HT1080 (cell line): ENCODE measurements around the gene MARCHF11. TPM values are rescaled to one million over a fixed set of nuclear protein-coding genes. Genes with fewer than 3 reads are reported as not detected.
A peak's percentile ranks its signal among the peaks of the same experiment; 100 is the strongest.

Source experiments
- DNase-seq: peaks from one replicate; pipeline ENCODE4 v3.0.0-alpha.2; 2015; ENCODE audit warnings: low read depth
- total RNA-seq: library from RNA; depleted of rRNA; stranded (reverse); fragments of >200 nt; shearing (Covaris generic); gene quantifications from 2 replicates; pipeline ENCODE4 v1.2.3, GENCODE V29; 2014

The MARCHF11 gene
- total RNA-seq, 1 experiment from 2014 or later: not detected

DNA sequence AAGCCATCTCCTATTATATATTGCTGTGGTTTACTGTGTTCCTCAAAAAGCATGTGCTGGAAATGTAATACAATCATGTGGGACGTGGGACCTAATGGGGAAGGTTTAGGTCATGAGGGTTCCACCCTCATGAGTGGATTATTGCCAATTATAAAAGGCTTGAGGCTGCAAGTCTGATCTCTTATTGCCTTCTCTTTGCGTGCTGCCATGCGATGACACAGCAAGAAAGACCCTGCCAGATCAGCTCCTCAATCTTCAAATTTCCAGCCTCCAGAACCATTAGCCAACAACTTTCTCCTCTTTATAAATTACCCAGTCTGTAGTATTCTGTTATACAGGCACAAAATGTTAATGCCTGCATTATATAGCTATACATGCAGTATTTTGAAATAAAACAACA lies 45.4 kb downstream of the MARCHF11 start:
- DNase-seq: no peak

DNA sequence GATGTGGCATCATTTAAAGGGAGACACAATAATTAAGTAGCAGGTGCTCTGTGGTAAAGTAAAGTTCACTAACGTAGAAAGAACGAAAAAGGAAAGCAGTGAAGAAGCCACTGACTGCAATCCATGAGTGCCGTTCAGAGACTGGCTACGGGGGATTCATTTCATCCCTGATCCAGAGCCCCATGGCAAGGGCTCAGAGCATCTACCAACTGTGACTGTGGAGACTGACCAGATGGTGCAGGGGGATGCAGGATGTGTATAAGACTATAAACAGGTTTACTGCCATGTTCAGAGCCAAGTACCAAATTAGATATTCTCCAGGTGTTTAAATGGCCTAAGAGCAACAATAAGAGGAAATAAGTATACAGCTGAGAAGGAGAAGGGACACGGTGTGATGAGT lies 47.7 kb downstream of the MARCHF11 start:
- DNase-seq: no peak

DNA sequence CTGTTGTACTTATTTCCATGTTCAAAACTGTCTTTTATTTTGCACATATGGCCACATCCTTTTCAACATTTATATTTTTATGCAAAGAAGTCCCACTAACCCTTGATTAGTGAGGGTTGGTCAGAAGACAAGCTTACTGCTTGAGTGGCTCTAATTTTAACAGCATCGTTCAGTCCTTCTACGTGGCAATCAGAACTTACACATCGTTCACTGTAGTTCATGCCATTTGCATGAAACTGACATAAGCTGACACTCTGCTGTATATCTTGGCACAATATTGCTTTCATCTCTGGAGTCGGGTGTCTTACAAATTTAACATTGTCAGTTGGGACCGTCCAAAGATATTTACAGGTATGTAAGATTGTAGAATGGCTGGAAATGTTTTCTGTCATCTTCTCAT lies 50.6 kb downstream of the MARCHF11 start:
- no peak for DNase-seq

DNA sequence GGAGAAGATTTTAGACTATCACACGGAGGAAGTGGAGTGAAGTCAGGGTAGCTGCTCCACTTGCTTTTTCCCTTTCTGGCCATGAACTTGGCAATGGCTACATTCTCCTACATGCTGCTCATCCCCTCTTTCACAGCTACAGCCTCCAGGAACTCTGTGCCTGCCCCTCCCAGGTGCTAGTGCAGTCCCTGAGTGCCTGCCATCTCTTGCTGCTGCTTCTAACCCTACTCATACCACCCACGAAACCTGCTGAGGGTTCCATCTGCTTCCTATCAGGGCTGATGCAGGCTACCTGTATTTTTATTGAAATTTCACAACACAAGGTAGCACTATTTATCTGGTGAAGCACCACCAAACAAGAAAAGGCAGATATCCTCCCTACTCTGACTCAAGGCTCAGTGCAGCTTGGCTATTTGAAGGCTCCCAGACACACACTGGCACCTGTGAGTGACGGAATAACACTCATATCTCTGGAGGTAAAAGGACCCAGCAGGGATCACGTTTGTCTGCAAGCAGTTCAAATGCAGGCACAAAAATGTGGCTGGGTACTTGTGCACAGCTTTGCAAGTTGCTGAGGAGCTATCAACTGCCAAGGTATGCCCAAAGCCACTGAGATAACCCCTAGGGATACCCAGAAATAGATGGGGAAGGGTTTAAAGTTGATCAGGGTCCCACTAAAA lies 51.6 kb downstream of the MARCHF11 start:
- DNase-seq: no peak

DNA sequence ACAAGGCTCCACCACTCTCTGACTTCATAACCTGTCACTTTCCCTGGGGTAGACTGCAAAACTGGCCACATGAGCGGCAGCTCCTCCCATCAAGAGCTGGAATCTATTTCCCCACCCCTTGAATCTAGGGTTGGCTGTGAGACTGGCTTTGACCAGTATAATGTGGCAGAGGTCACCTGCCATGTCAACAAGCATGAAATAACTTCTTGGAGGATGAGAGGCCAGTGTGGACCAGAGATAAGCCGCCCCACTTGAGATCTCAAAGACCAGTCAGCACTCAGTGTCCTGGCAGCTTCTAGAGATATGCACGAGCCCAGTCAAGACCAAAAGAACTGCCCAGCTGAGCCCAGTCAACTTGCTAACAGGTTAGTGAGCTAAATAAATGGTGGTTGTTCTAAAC lies 59.0 kb downstream of the MARCHF11 start:
- no peak for DNase-seq

DNA sequence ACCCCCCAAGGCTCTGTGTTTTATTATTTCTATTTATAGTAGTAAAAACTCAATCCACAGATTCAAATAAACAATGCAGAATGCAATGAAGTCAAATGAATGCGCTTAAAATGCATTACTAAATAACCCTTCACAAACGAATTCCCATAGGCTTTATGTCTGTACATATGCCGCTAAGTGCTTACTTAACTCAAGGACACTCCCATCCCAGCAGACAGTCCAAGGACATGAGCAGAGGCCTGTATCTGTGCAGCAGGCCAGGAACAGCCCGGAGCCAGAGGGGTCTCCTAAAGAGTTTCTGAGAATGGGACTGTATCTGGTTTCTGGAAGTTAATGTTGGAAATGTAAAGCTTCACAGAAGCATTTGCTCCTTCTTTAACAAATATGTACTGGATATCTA lies 59.8 kb downstream of the MARCHF11 start:
- no peak for DNase-seq

DNA sequence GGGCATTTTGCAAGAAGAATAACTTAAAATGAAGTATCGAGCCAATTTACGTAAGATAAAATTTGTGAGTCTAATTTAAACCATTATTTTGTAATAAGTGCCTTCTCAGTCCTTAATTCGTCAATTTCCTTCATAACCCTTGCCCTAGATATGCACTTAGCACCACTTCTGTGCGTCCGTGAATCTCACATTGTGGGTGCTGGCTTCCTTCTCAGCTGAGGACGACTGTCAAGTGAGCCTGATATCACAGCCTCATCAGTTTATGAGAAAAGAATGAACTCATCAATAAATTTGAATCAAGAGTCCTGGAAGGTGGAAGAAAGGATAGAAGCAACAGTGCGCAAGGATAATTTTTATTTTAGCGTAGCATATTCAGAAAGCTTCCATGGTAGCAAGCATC lies 64.5 kb downstream of the MARCHF11 start:
- no peak for DNase-seq

DNA sequence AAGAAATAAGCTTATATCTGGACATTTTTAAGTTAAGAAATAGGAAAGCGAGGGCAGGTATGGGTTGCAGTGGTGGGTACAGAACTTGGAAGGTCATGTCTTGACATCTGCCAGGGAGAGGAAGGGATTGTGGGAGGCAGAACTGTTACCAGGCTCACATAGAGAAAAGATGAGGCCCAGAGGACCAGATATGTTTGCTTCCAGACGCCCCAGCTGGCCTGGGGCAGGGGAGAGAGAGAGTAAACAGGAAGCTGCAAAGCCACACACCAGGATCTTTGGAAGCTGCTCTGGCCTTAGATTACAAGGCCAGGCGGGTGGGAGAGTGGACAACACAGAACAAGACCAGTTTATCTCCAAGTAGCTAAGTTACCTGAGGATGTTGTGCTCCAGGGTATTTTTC lies 71.2 kb downstream of the MARCHF11 start:
- DNase-seq: no peak

DNA sequence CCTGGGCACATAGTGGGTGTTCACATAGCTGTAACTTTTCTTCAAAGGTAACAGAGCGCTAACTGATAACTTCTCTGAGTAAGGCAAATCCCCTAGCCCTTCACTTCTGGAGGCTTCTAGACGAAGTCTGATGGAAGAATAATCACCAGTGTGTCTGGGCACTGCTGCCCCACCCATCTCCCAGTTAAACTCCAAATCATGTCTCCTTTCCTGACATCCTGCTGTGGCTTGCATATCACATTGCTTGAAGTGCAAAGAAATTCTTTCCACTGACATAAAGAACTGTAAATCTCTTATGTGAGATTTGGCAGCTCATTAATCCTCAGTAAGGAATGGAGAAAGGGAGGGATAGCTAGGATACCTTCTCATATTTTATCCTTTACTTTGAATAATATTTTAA lies 74.6 kb downstream of the MARCHF11 start:
- DNase-seq: no peak

DNA sequence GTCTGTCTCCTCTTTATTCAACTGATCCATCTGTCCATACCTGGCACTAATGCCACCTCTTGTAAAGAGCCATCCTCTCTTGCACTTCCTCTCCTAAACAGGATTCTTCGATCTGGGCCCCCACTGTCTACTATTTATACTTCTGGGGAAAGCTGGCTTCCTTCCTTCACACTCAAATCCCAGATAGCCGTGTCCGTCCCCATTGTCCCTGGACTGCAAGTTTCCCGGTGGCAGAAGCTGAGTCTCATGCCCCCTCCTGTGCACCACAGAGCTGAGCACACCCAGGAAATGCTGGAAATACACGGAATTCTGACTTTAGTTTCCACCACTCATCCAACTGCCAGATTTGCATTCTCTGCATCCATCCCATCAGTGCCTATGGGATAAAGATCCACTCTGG lies 84.0 kb downstream of the MARCHF11 start:
- DNase-seq: no peak

DNA sequence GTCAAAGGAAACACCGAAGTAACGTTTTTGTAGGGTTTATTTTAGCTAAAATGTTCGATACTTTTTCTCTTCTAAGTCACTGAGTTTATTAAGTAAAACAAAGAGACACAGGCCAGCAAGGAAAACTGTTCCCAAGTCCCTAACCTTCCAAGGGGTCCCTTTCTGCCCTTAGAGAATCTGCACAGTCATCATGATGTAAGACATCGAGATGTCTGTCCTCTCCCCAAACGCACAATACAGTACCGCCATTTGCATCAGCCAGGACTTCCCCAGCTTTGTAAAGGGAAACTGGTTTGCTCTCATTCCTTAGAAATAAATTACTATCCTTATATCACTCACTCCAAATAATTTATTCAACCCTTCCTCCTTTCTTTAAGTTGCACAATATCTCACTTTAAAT lies 89.3 kb downstream of the MARCHF11 start:
- DNase-seq: no peak

DNA sequence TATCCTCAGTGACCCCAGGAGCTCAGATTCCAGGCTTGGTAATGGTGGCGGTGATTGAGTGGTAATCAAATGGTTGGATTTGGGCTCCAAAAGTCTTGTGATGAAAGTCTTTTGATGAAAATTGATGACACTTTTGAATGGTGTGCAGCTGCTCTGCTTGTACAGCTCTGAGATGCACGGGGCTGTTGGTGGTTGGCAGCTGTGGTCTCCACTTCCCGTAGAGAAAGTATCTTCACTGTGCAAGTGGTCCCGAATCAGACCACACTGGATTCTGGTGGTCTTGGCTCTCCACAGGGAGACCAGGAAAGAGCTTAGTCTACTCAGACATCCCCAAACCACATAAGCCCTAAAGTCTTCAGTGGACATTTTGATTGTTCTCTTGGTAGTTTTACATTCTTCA lies 96.6 kb downstream of the MARCHF11 start:
- no peak for DNase-seq

DNA sequence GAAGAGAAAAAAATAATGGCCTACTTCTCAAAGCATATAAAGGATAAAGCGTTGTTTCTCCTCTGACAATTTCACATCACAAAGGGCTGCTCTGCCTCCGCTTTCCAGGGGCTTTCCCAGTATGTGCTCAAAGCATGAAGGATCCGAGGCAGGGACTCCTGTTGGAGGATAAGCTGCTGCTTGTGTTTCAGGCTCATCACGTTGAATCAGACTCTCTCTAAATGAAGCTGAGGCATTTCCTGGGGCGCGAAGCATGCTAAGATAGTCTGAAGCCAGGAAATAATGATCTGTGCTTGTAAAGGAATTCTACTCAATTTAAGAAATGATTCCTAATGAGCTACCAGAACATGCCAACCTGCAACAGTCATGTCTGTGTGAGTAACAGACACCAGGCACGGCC lies 97.5 kb downstream of the MARCHF11 start:
- DNase-seq: peak; percentile 15

DNA sequence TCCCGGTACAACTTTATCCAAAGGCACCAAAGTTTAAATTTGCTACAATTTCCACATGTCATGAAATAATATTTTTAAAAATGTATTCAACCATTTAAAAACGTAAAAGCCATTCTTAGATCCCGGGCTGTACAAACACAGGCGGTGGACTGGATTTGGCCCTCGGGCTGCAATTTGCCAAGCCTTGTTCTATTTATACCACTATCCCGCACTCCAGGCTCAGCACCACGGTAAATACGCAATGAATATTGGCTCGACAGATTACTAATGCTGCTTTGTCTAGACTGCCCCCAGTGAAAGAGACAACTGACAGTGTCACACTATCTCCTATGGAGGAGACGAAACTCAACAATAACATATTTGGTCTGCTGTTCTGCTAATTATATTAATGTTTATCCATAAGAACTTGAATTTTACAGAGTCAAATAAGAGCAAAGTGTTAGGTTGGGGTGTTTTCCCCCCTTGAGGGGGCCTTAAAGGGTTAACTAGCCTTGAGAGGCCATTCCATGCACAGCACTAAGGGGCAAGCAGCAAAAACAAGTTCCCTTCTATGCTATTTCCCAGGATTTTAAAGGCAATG lies 98.1 kb downstream of the MARCHF11 start:
- DNase-seq: no peak

DNA sequence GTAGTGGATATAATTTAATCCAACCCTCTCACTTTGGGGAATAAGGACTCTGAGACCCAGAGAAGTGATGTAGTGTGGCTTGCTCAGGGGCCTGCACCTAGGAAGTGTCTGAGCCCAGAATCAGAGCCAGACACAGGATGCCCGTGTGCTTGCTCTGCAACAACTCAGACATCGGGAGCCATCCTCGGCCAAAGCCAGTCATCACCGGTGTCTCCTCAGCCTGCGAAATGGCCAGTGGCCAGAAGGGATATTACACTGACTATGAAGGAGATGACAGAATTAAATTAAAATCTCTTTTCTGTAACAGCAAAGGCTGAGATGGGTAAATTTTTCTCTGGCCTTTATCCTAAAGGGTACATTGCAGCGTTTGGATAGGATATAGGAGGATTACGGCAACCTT lies 102.9 kb downstream of the MARCHF11 start:
- no peak for DNase-seq

DNA sequence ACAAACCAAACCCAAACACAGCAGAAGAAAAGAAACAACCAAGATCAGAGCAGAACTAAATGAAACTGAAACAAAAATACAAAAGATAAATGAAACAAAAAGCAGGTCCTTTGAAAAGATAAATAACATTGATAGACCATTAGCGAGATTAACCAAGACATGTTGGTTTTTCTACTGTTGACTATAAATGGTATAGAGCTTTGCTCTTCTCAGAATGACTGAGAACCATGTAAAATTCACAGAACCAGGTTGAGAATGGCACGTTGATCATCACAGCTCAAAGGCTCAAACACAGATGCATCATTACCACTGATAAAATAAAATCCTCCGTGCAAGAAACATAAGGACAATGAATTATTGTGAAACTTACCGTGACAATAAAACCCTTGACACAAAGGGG lies 105.2 kb downstream of the MARCHF11 start:
- no peak for DNase-seq

DNA sequence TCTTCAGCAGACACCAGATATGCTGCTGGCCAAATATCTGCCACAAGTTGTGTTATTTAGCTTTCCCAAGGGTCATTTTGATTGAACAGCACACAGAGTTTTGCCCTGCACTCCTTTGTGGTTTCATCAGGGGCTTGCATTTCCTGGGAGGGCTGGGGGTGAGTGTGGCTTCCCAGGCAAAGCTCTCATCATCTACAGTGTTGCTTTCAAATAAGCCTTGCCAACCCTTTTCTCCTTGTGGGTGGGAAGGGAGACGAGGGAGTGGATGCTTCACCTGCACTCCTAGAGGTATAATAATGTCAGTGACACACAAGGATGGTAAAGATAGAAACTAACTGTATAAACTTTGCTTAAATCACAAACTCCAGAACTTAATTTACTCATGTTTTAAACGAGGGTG lies 107.0 kb downstream of the MARCHF11 start:
- DNase-seq: no peak

DNA sequence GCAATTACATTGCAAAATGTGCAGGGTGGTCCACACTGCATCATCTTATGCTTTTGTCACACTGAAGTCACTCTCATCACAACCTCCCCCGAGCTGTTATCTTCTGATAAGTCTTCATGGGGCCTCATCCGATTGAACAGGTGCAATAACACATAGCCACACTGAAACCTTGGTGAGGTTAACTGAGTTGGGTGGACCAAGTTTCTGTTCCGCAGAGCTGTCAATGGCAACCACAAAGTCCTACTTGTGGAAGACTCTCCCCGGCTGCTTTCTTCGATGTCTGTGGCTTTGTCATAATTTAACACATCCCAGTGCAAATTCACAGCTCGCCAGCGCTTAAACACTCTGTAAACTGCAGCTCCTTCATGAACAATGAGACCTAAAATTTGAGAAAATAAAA lies 112.2 kb downstream of the MARCHF11 start:
- no peak for DNase-seq

DNA sequence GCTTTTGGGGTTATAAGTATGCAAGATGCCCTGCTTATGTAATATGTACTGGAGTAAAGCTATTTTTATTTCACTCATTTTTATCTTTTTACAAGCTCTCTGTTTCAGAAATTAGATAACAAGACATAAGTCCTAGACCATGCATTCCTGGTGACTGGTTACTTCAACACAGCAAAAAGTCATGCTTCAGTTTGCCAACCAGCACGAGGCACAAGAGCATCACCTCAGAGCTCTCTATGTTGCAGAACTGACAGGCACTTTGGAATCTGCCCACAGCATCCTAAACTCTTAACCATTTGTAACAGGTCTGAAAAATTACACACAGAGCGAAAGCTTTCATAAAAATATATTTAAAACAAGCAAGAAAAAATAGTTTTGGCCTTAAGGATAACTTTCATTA lies 112.8 kb downstream of the MARCHF11 start:
- no peak for DNase-seq

DNA sequence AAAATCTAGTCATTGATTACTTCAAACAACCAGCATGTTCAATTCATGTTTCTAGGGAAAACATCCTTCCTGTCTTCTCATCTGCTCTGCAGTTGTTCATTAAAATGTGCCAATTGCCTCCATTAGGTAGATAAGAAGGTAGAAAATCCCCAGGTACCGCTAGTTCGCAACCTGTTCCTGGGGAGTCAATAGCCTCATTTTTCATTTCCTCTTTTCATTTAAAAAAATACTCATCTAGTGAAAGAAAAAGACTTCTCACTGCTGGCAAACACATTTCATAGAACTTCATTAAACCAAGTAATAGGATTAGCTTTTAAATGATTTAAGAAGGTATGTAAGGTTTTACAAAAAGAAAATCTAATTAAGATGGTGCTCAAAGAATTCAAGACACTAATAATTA lies 113.3 kb downstream of the MARCHF11 start:
- no peak for DNase-seq

DNA sequence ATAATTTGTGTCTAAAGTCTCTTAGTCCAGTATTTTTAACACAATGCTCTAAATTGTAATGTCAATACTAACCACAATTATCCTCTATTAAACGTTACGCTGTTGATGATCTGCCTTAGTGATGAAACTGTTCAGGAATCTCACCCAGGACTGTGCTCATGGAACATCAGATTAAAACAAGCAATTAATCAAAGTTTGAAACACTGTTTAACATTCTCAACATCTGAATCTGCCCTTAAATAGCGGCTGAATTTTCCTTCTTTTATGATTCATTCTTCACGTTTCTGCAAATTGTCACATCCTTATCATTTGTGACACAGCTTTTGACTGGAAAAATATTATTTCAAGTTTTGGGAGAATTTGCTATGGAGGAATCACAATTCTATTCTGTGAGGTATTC lies 113.8 kb downstream of the MARCHF11 start:
- no peak for DNase-seq

DNA sequence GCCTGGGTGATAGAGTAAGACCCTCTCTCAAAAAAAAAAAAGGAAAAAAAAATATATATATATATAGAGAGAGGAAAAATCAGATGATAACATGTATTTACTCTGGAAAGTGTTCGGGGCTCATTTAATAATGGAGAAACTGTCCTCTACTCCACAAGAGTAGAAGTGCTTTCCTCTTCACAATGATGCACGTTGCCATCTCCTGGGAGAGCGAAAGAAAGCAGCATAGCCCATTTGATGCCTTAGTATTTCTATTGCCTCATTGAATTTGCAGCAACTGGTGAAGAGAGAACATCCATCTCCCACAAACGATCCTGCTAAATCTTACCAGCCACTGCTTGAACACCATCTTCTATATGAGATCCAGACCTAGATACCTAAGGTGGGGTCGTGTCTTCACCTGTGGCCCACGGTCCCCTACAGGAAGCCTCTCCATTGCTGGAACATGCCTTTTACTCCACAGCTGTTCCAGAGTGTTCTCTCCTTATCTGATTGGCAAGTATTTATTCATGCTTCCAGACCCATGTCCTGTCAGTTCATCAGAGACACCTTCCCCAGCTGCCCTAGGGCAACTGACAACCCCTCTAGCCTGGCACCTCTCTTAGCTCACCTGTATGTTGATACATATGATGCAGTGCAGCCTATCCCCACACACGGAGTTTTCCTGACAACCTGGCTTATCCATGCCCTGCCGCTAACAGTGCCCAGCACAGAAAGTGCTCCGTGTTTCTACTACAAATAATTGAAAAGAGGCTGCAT lies 115.3 kb downstream of the MARCHF11 start:
- DNase-seq: no peak

DNA sequence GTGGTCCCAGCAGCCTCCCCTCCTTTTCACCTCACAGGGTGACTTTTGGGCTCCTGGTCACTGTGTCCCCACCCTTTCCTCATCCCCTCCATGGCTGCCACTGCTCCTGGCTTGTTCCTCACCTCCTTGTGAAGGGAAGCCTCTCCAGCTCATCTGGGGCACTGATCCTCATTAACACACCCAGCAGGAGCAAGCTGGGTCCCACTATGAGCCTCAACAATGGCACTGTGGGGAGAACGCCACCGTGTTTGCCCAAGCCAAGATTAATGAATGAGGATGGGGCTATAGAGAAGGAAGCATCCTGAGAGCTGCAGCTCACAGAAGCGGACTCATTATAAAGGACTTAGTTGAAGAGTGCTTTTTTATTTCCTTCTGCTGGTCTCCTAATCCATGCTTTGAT lies 118.4 kb downstream of the MARCHF11 start:
- no peak for DNase-seq
